ENCODE measurements around the gene ZNF541.
"Not testable (repeated sequence)": the region's sequence is repeated elsewhere in the genome, so short reads cannot be mapped to it uniquely, and the experiment has no call there.

ZNF541 gene

GRCh38 chr19:47573071-47574026 lies at the start of gene ZNF541:
TSS of gene ZNF541 (minus strand) at chr19:47573148. CDS start at chr19:47555856, 17,292 bp downstream.
- DNase-seq, result peak; percentile 19

- no peak for DNase-seq
These were observed 46.8 kb upstream of the ZNF541 start for GRCh38 chr19:47619763-47620162.

- no peak for DNase-seq
These were observed 45.8 kb upstream of the ZNF541 start for GRCh38 chr19:47618771-47619170.

- no peak for DNase-seq
These were observed 42.8 kb upstream of the ZNF541 start for GRCh38 chr19:47615714-47616113.

- DNase-seq, result no peak
These were observed 42.3 kb upstream of the ZNF541 start for GRCh38 chr19:47615230-47615629.

GRCh38 chr19:47614559-47614958 lies 41.6 kb upstream of the ZNF541 start:
- no peak for DNase-seq

- DNase-seq, result no peak
These were observed 41.0 kb upstream of the ZNF541 start for GRCh38 chr19:47614021-47614295.

- DNase-seq, result no peak
These were observed 40.4 kb upstream of the ZNF541 start for GRCh38 chr19:47613165-47614020.

GRCh38 chr19:47610902-47611301 lies 38.0 kb upstream of the ZNF541 start:
- DNase-seq, result no peak

- peak; percentile 20 for DNase-seq
These were observed 37.3 kb upstream of the ZNF541 start for GRCh38 chr19:47609906-47610894.

- peak; percentile 83 for DNase-seq
These were observed 36.3 kb upstream of the ZNF541 start, which contains the start of gene BICRA for GRCh38 chr19:47608969-47609905. TSS of gene BICRA (plus strand) at chr19:47609134. CDS start at chr19:47673575, 64,441 bp downstream.

GRCh38 chr19:47608074-47608918 lies 35.3 kb upstream of the ZNF541 start:
- DNase-seq, result peak; percentile 93

- DNase-seq, result no peak
These were observed 34.7 kb upstream of the ZNF541 start for GRCh38 chr19:47607564-47608073.

- DNase-seq, result peak; percentile 10
These were observed 31.0 kb upstream of the ZNF541 start for GRCh38 chr19:47603706-47604565.

- no peak for DNase-seq
These were observed 28.4 kb upstream of the ZNF541 start for GRCh38 chr19:47601180-47601904.

- peak; percentile 99 for DNase-seq
These were observed 27.6 kb upstream of the ZNF541 start for GRCh38 chr19:47600246-47601179.

- not testable (repeated sequence) for DNase-seq
These were observed 26.8 kb upstream of the ZNF541 start for GRCh38 chr19:47599671-47600245.
